Vagina (tissue), 2 donors: Measurements from ENCODE around the gene BNIP3. TPM values are rescaled to one million over a fixed set of nuclear protein-coding genes. Genes with fewer than 3 reads are reported as not detected.

ENCODE experiments used
- DNase-seq, 2 donors: peaks; one replicate each; pipeline ENCODE4 v3.0.0-alpha.2; 2017; ENCODE audit errors: extremely low spot score in 2 of 2
- H3K27ac ChIP-seq: fragments of 200-600 bp; sonication (generic); one replicate; pipeline ENCODE4 v1.5.1; 2019
- H3K27me3 ChIP-seq: fragments of 200-600 bp; sonication (generic); one replicate; pipeline ENCODE4 v1.5.1; 2019
- H3K36me3 ChIP-seq, 2 donors: fragments of 200-600 bp; sonication (generic); one replicate each; pipeline ENCODE4 v1.5.1; 2017 to 2019
- H3K4me1 ChIP-seq: fragments of 200-600 bp; sonication (generic); one replicate; pipeline ENCODE4 v1.5.1; 2019
- H3K4me3 ChIP-seq, 2 donors: fragments of 200-600 bp; sonication (generic); 1 replicate in 1 of 2; 2 replicates in 1 of 2; pipeline ENCODE4 v1.5.1; 2016 to 2019
- H3K9me3 ChIP-seq: fragments of 200-600 bp; sonication (generic); one replicate; pipeline ENCODE4 v1.5.1; 2019
- CTCF ChIP-seq, 3 experiments: fragments of 450-650 bp in 2 of 3; fragments of 200-600 bp in 1 of 3; sonication (generic) in 1 of 3; IDR thresholded peaks; one replicate each; pipeline ENCODE4 v1.5.1; 2017 to 2019; ENCODE audit warnings: antibody characterized with exemption in 3 of 3, mild to moderate bottlenecking in 2 of 3, moderate library complexity in 2 of 3
- POLR2A ChIP-seq, 2 donors: fragments of 450-650 bp; IDR thresholded peaks; one replicate each; pipeline ENCODE4 v1.6.1; 2017; ENCODE audit warnings: antibody characterized with exemption in 2 of 2, mild to moderate bottlenecking in 2 of 2, moderate library complexity in 2 of 2
- POLR2AphosphoS5 ChIP-seq, 2 donors: sonication (generic); formaldehyde crosslinking; IDR thresholded peaks; one replicate each; pipeline ENCODE4 v1.9.0; 2017; ENCODE audit warnings: antibody characterized with exemption in 2 of 2, mild to moderate bottlenecking in 2 of 2, low read depth in 1 of 2; ENCODE audit not compliant: insufficient read depth in 1 of 2
- intact Hi-C: fragments of 100-400 bp; cut with DNase I; formaldehyde crosslinking; loops from one replicate; pipeline ENCODE4 v1.15.1; 2023
- total RNA-seq: library from RNA; depleted of rRNA; stranded (reverse); fragments of >200 nt; gene quantifications from one replicate; pipeline ENCODE4 v1.2.3, GENCODE V29; 2016

BNIP3 gene
- total RNA-seq, 1 donor from 2014 or later: 40.8 TPM

GRCh38 chr10:132011024-132011423, 29.3 kb upstream of the BNIP3 start:
- H3K27me3 ChIP-seq: no peaks in the 10 kb centered on the region
- DNase-seq: no peak
- intact Hi-C loops: no loop called here

DNA sequence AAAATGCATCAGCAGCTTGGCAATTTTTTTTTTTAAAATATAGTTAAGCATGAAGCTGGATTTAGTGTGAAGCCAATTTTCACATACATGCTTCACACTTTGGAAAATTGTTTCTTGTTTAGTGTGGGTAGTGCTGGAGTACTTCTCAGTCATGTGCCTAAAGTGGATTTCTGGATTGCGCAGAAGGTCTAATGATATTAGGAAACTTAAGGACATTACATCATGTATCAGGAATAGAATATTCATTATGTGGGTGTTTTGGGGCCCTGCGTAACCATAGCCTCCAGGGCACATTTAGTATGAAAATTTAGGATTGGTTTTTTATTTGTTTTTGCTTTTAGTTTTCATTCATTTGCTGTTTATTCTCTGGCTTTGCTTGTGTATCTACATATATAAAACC, 28.8 kb upstream of the BNIP3 start:
- Histone ChIP-seq H3K4me1 (no peaks in the 10 kb centered on the region), H3K27ac (no peak overlapping the region), H3K9me3 (no peaks in the 10 kb centered on the region), H3K36me3 (no peaks in the 10 kb centered on the region), H3K27me3 (no peaks in the 10 kb centered on the region), H3K4me3 (no peak overlapping the region)
- intact Hi-C loops: no loop called here
- DNase-seq: no peak
- no peak for TF ChIP-seq CTCF (IDR thresholded peaks at IDR 0.05)
- no peak for TF ChIP-seq POLR2AphosphoS5 (IDR thresholded peaks at IDR 0.05; ENCODE audit: insufficient read depth in 1 of 2, low read depth in 1 of 2)
- TF ChIP-seq POLR2A (IDR thresholded peaks at IDR 0.05): no peak

More at GRCh38 chr10:132011024-132011423, 29.3 kb upstream of the BNIP3 start:
- no peaks in the 10 kb centered on the region for H3K36me3 ChIP-seq
- no peak overlapping the region for H3K4me3 ChIP-seq
- no peaks in the 10 kb centered on the region for H3K9me3 ChIP-seq
- TF ChIP-seq CTCF (IDR thresholded peaks at IDR 0.05) (no peak), POLR2A (IDR thresholded peaks at IDR 0.05) (no peak), POLR2AphosphoS5 (IDR thresholded peaks at IDR 0.05; ENCODE audit: insufficient read depth in 1 of 2, low read depth in 1 of 2) (no peak)
- H3K27ac ChIP-seq: no peak overlapping the region
- no peaks in the 10 kb centered on the region for H3K4me1 ChIP-seq

DNA sequence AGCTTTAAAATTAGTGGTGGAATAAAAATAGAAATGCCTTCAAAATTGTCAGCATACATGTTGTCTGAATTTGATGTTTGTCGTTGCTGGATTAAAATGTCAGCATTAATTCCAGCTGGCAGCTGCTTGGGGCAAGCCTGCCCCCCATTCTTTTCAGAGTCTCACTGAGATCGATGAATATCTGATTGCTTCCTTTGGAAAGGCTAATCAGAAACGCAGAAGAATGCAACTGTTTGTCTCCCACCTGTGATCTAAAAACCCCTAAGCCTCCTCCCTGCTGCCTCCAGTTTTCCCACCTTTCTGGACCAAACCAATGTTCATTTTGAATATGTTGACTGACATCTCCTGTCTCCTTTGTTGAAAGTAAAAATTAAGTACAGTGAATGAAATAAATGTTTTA, 27.9 kb upstream of the BNIP3 start:
- no peak overlapping the region for H3K27ac ChIP-seq
- no peaks in the 10 kb centered on the region for H3K4me1 ChIP-seq
- no peak overlapping the region for H3K4me3 ChIP-seq
- no peaks in the 10 kb centered on the region for H3K9me3 ChIP-seq
- TF ChIP-seq POLR2A (IDR thresholded peaks at IDR 0.05): no peak
- TF ChIP-seq CTCF (IDR thresholded peaks at IDR 0.05): no peak
- TF ChIP-seq POLR2AphosphoS5 (IDR thresholded peaks at IDR 0.05; ENCODE audit: insufficient read depth in 1 of 2, low read depth in 1 of 2): no peak
- no peaks in the 10 kb centered on the region for H3K36me3 ChIP-seq
- no peak for DNase-seq
- no peaks in the 10 kb centered on the region for H3K27me3 ChIP-seq
- intact Hi-C loops: no loop called here

- TF ChIP-seq CTCF (IDR thresholded peaks at IDR 0.05) (no peak), POLR2A (IDR thresholded peaks at IDR 0.05) (no peak), POLR2AphosphoS5 (IDR thresholded peaks at IDR 0.05; ENCODE audit: insufficient read depth in 1 of 2, low read depth in 1 of 2) (no peak)
- no peaks in the 10 kb centered on the region for H3K9me3 ChIP-seq
- H3K4me1 ChIP-seq: no peaks in the 10 kb centered on the region
- H3K27ac ChIP-seq: no peak overlapping the region
- intact Hi-C loops: no loop called here
- H3K4me3 ChIP-seq: no peak overlapping the region
- no peak for DNase-seq
- H3K27me3 ChIP-seq: no peaks in the 10 kb centered on the region
- no peaks in the 10 kb centered on the region for H3K36me3 ChIP-seq
Measured at GRCh38 chr10:132007681-132008080, 26.0 kb upstream of the BNIP3 start.

DNA sequence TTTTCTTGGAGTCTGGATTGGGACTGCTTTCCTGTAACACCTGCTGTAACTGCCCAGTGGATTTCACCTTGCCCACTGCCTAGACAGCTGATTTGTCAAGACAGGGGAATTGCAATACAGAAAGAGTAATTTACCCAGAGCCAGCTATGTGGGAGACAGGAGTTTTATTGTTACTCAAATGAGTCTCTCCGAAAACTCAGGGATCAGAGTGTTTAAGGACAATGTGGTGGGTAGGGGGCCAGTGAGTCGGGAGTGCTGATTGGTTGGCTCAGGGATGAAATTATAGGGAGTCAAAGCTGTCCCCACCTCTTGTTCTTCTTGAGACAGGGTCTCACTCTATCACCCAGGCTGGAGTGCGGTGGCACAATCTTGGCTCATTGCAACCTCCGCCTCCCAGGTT, 25.2 kb upstream of the BNIP3 start:
- no peak overlapping the region for H3K4me3 ChIP-seq
- H3K27ac ChIP-seq: no peak overlapping the region
- TF ChIP-seq POLR2AphosphoS5 (IDR thresholded peaks at IDR 0.05; ENCODE audit: insufficient read depth in 1 of 2, low read depth in 1 of 2) (no peak), CTCF (IDR thresholded peaks at IDR 0.05) (no peak), POLR2A (IDR thresholded peaks at IDR 0.05) (no peak)
- no peaks in the 10 kb centered on the region for H3K4me1 ChIP-seq
- intact Hi-C loops: no loop called here
- no peaks in the 10 kb centered on the region for H3K9me3 ChIP-seq
- H3K36me3 ChIP-seq: no peaks in the 10 kb centered on the region
- H3K27me3 ChIP-seq: no peaks in the 10 kb centered on the region
- no peak for DNase-seq
